ENCODE results near the gene VPS18. TPM values are rescaled to one million over a fixed set of nuclear protein-coding genes. Genes with fewer than 3 reads are reported as not detected.

Gene VPS18
- total RNA-seq, 6 experiments from 2014 or later = 27.7 to 33.1 (median 31.2) TPM

DNA sequence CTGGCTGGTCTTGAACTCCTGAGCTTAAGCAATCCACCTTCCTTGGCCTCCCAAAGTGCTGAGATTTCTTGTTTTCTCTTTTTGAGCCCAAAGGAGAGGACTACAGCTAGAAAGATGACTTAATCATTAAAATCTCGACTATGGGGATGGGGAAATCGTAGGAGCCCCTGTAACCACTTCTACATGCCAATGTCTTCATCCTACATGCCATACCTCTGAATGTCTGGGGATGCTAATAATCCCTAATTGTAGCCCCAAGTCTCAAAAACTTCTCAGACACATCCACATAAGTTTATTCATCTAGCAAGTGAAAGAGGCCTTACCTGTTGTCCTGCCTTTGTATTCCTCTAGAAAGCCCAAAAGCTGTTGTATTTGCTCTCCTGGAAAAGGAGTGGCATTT, 16.6 kb upstream of the VPS18 start:
- Mint-ChIP-seq H3K27ac (no peak overlapping the region), H3K36me3 (ENCODE audit: low read depth) (no peaks in the 10 kb centered on the region), H3K4me3 (no peak overlapping the region), H3K4me1 (ENCODE audit: low read depth) (peaks cover 28% of the 10 kb centered on the region), H3K27me3 (ENCODE audit: insufficient read depth) (peaks cover 3% of the 10 kb centered on the region), H3K9me3 (no peaks in the 10 kb centered on the region; the same call in 1 of the 2 replicates)
- no peak for TF ChIP-seq CTCF (IDR thresholded peaks at IDR 0.05)
- no peak for DNase-seq

GRCh38 chr15:40878785-40879184, 15.5 kb upstream of the VPS18 start:
- H3K4me3 Mint-ChIP-seq = no peak overlapping the region
- H3K9me3 Mint-ChIP-seq = no peaks in the 10 kb centered on the region; the same call in 1 of the 2 replicates
- H3K27ac Mint-ChIP-seq = no peak overlapping the region
- DNase-seq = no peak
- H3K36me3 Mint-ChIP-seq (ENCODE audit: low read depth) = no peaks in the 10 kb centered on the region
- H3K4me1 Mint-ChIP-seq (ENCODE audit: low read depth) = peaks cover 28% of the 10 kb centered on the region
- TF ChIP-seq CTCF (IDR thresholded peaks at IDR 0.05) = no peak
- peaks cover 2% of the 10 kb centered on the region for H3K27me3 Mint-ChIP-seq (ENCODE audit: insufficient read depth)

DNA sequence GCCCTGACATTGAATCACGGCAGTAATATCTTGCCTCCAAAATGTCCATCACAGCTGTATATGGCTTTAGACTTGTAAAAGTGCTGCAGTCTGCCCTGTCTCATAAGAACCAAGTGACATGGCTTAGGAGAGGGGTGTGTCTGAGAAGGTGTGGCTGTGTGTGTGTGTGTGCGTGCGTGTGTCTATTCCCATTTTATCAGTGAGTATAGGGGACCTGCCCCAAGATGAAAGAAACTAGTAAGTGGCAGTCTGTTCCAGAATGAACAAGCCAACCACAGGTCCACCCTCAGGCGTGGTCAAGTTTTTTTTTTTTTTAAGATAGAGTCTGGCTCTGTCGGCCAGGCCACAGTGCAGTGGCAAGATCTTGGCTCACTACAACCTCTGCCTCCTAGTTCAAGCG, 14.6 kb upstream of the VPS18 start:
- TF ChIP-seq CTCF (IDR thresholded peaks at IDR 0.05) = no peak
- peaks cover 2% of the 10 kb centered on the region for H3K27me3 Mint-ChIP-seq (ENCODE audit: insufficient read depth)
- H3K4me3 Mint-ChIP-seq = no peak overlapping the region
- peaks cover 21% of the 10 kb centered on the region for H3K4me1 Mint-ChIP-seq (ENCODE audit: low read depth)
- DNase-seq = no peak
- H3K27ac Mint-ChIP-seq = no peak overlapping the region
- no peaks in the 10 kb centered on the region; the same call in 1 of the 2 replicates for H3K9me3 Mint-ChIP-seq
- H3K36me3 Mint-ChIP-seq (ENCODE audit: low read depth) = no peaks in the 10 kb centered on the region

GRCh38 chr15:40881351-40881750, 12.9 kb upstream of the VPS18 start:
- H3K27ac Mint-ChIP-seq = no peak overlapping the region
- H3K4me3 Mint-ChIP-seq = no peak overlapping the region
- H3K27me3 Mint-ChIP-seq (ENCODE audit: insufficient read depth) = peaks cover 6% of the 10 kb centered on the region
- H3K9me3 Mint-ChIP-seq = no peaks in the 10 kb centered on the region; the same call in 1 of the 2 replicates
- H3K4me1 Mint-ChIP-seq (ENCODE audit: low read depth) = peaks cover 12% of the 10 kb centered on the region
- DNase-seq = no peak
- TF ChIP-seq CTCF (IDR thresholded peaks at IDR 0.05) = no peak
- no peaks in the 10 kb centered on the region for H3K36me3 Mint-ChIP-seq (ENCODE audit: low read depth)

GRCh38 chr15:40886586-40886985, 7.7 kb upstream of the VPS18 start:
- H3K4me3 Mint-ChIP-seq = no peak overlapping the region
- no peak for TF ChIP-seq CTCF (IDR thresholded peaks at IDR 0.05)
- no peak for DNase-seq
- no peaks in the 10 kb centered on the region; the same call in 1 of the 2 replicates for H3K9me3 Mint-ChIP-seq
- H3K27me3 Mint-ChIP-seq (ENCODE audit: insufficient read depth) = peaks cover 5% of the 10 kb centered on the region
- no peaks in the 10 kb centered on the region for H3K4me1 Mint-ChIP-seq (ENCODE audit: low read depth)
- H3K27ac Mint-ChIP-seq = no peak overlapping the region
- H3K36me3 Mint-ChIP-seq (ENCODE audit: low read depth) = no peaks in the 10 kb centered on the region

DNA sequence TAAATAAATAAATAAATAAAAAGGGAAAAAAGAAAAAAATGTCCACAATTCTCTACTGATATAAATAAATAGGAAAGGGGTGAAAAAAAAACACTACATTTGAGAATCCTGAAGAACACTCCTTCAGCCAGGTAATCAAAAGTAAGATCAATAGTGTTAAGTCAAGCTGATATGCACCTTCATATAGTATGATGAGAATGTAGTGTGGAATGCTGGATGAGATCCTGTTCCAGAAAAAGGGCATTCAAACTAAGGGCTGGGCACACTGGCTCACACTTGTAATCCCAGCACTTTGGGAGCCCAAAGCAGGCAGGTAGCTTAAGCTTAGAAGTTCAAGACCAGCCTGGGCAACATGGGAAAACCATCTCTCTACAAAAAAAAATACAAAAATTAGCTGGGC, 5.1 kb upstream of the VPS18 start:
- Mint-ChIP-seq H3K27ac (no peak overlapping the region), H3K4me3 (no peak overlapping the region), H3K4me1 (ENCODE audit: low read depth) (peaks cover 7% of the 10 kb centered on the region), H3K27me3 (ENCODE audit: insufficient read depth) (peaks cover 7% of the 10 kb centered on the region), H3K36me3 (ENCODE audit: low read depth) (no peaks in the 10 kb centered on the region), H3K9me3 (no peaks in the 10 kb centered on the region)
- DNase-seq = no peak
- no peak for TF ChIP-seq CTCF (IDR thresholded peaks at IDR 0.05)
